CD1c-positive myeloid dendritic cell (primary cell): ENCODE measurements around the gene CAVIN2.
"Not testable (repeated sequence)": the region's sequence is repeated elsewhere in the genome, so short reads cannot be mapped to it uniquely, and the experiment has no call there.

Experiments used
- DNase-seq: peaks from one replicate; pipeline ENCODE4 v3.0.0-alpha.2; 2016; ENCODE audit errors: extremely low spot score

CAVIN2 gene

GRCh38 chr2:191800874-191801273 is 46.0 kb downstream of the CAVIN2 start:
- no peak for DNase-seq

GRCh38 chr2:191799526-191799925 is 47.4 kb downstream of the CAVIN2 start:
- DNase-seq: no peak

- DNase-seq: no peak
Measured at GRCh38 chr2:191797942-191798876, 48.7 kb downstream of the CAVIN2 start.

GRCh38 chr2:191797500-191797899 is 49.4 kb downstream of the CAVIN2 start:
- DNase-seq: no peak

GRCh38 chr2:191795715-191796114 is 51.2 kb downstream of the CAVIN2 start:
- no peak for DNase-seq

- DNase-seq: no peak
Measured at GRCh38 chr2:191791953-191792560, 54.8 kb downstream of the CAVIN2 start.

- DNase-seq: no peak
Measured at GRCh38 chr2:191790737-191791136, 56.2 kb downstream of the CAVIN2 start.

- no peak for DNase-seq
Measured at GRCh38 chr2:191789796-191790195, 57.1 kb downstream of the CAVIN2 start.

- DNase-seq: no peak
Measured at GRCh38 chr2:191786694-191787093, 60.2 kb downstream of the CAVIN2 start.

GRCh38 chr2:191785651-191786050 is 61.2 kb downstream of the CAVIN2 start:
- not testable (repeated sequence) for DNase-seq
